Measurements from ENCODE around the gene UHRF2. TPM values are rescaled to one million over a fixed set of nuclear protein-coding genes. Genes with fewer than 3 reads are reported as not detected.
A peak's percentile ranks its signal among the peaks of the same experiment; 100 is the strongest.

The UHRF2 gene
- total RNA-seq, 5 donors from 2014 or later (not counting 1 experiment from before 2014, with no cell fraction given): 92.7 to 125 (median 96.2) TPM

DNA sequence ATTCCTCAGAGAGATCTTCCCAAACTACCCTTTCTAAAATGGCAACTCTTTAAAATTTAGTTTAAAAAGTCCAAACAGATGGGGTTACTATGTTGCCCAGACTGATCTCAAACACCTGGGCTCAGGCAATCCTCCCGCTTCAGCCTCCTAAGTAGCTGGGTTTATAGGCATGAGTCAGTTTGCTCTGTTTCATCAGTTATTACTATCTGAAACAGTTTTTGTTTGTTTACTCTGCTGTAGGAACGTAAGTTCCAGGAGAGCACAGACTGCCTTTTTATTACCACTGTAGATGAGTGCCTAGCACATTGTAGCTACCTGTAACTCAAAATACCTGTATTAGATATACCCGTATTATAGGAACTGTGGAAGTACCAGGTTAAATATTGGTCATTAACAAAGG lies 89.4 kb downstream of the UHRF2 start:
- H3K4me1 Mint-ChIP-seq: no peaks in the 10 kb centered on the region
- ATAC-seq (replicated peaks in 1 of 4): no peak
- no peak for DNase-seq
- no peaks in the 10 kb centered on the region for H3K9me3 Mint-ChIP-seq
- peak overlapping the region in 1 of 2 donors; percentile 7 for H3K27ac Mint-ChIP-seq
- no peaks in the 10 kb centered on the region for H3K27me3 Mint-ChIP-seq
- no peak overlapping the region for H3K4me3 Mint-ChIP-seq
- no peak overlapping the region for H3K4me3 ChIP-seq (ENCODE audit: control insufficient read depth in 1 of 2, extremely low read depth in 1 of 2, low read length in 1 of 2)
- H3K9me3 ChIP-seq: no peaks in the 10 kb centered on the region
- H3K4me1 ChIP-seq (ENCODE audit: control insufficient read depth in 1 of 2, extremely low read depth in 1 of 2, insufficient read depth in 2 of 2, low read length in 2 of 2): no peaks in the 10 kb centered on the region
- H3K27ac ChIP-seq (ENCODE audit: low read length): no peak overlapping the region
- no peaks in the 10 kb centered on the region for H3K27me3 ChIP-seq (replicated peaks in 1 of 2; ENCODE audit: control insufficient read depth in 2 of 2, extremely low read depth in 1 of 2, insufficient read depth in 2 of 2, low read length in 1 of 2)
- ChIA-PET CTCF (no interaction called here), POLR2A (no interaction called here)
- peaks cover 0 to 74% of the 10 kb centered on the region in 2 donors for H3K36me3 ChIP-seq (ENCODE audit: control insufficient read depth in 2 of 2, extremely low read depth in 1 of 2, insufficient read depth in 1 of 2, low read length in 1 of 2)
- H3K36me3 Mint-ChIP-seq: peaks cover 55% of the 10 kb centered on the region
- WGBS (ENCODE audit: insufficient coverage): 100% methylated on average over 1 of the region's 3 CpGs

DNA sequence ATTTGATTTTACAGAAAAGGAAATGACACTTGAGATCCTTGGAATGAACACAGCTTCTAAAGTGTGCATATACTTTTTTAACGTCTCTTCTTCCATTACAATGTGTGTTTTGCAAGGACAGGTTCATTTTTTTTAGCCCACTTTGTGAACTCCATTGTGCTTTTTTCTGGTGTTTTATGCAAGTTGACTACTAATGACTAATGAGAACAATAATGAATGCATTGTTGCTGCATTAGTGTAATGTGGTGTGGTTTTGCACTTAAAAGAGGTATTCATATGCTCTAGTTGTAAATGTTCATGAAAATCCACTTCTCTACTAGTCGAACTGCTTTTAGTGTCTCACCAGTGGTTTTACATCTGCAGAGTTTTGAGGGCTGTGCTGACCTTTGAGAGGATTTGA lies 93.6 kb downstream of the UHRF2 start:
- ATAC-seq (replicated peaks in 1 of 4) (no peak), DNase-seq (no peak)
- no CpG with 5 or more reads among the region's 2 CpGs for whole genome bisulfite sequencing (ENCODE audit: insufficient coverage)
- no peaks in the 10 kb centered on the region for H3K27me3 Mint-ChIP-seq
- Histone ChIP-seq H3K27me3 (replicated peaks in 1 of 2; ENCODE audit: control insufficient read depth in 2 of 2, extremely low read depth in 1 of 2, insufficient read depth in 2 of 2, low read length in 1 of 2) (no peaks in the 10 kb centered on the region), H3K36me3 (ENCODE audit: control insufficient read depth in 2 of 2, extremely low read depth in 1 of 2, insufficient read depth in 1 of 2, low read length in 1 of 2) (peaks cover 0 to 46% of the 10 kb centered on the region in 2 donors), H3K4me3 (ENCODE audit: control insufficient read depth in 1 of 2, extremely low read depth in 1 of 2, low read length in 1 of 2) (no peak overlapping the region), H3K9me3 (no peaks in the 10 kb centered on the region), H3K4me1 (ENCODE audit: control insufficient read depth in 1 of 2, extremely low read depth in 1 of 2, insufficient read depth in 2 of 2, low read length in 2 of 2) (no peaks in the 10 kb centered on the region), H3K27ac (ENCODE audit: low read length) (no peak overlapping the region)
- peaks cover 52% of the 10 kb centered on the region for H3K36me3 Mint-ChIP-seq
- no peaks in the 10 kb centered on the region for H3K4me1 Mint-ChIP-seq
- H3K27ac Mint-ChIP-seq: no peak overlapping the region
- ChIA-PET CTCF (interaction anchor here in 1 of 2 donors (0.6 kb wide), 1 partner anchor 22 kb away, joined by 5 read pairs; no protein-coding TSS in a partner anchor), POLR2A (interaction anchor here in 1 of 2 donors (0.7 kb wide), 1 partner anchor 247 kb away, joined by 3 read pairs; no protein-coding TSS in a partner anchor)
- H3K4me3 Mint-ChIP-seq: no peak overlapping the region
- no peaks in the 10 kb centered on the region for H3K9me3 Mint-ChIP-seq

DNA sequence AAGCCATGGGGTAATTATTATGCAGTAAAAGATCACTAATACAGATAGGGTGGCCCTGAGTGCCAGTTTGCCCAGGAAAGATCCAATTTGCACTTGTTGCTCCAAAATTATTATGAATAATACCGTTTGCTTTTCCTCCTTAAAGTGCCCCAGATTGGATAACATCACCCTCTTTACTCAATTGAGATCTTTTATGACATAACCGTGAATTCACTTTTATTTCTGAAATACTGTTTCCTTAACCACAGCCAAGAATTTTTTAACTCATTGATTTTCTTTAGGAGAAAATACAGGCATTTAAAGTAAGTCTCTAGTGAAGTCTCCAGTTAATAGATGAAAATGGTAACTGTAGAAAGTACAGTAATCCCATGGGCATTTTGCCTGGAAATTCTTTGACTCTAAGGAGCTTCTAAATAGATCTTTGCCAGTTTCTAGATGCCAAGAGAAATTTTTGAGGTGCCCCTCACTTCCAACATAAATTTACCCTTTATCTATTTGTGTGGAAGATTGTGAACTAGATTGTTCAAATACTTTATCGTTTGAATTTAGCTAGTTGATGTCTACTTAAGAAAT lies 99.2 kb downstream of the UHRF2 start:
- Histone ChIP-seq H3K9me3 (no peaks in the 10 kb centered on the region), H3K4me1 (ENCODE audit: control insufficient read depth in 1 of 2, extremely low read depth in 1 of 2, insufficient read depth in 2 of 2, low read length in 2 of 2) (no peaks in the 10 kb centered on the region), H3K36me3 (ENCODE audit: control insufficient read depth in 2 of 2, extremely low read depth in 1 of 2, insufficient read depth in 1 of 2, low read length in 1 of 2) (peaks cover 0 to 6% of the 10 kb centered on the region in 2 donors), H3K27me3 (replicated peaks in 1 of 2; ENCODE audit: control insufficient read depth in 2 of 2, extremely low read depth in 1 of 2, insufficient read depth in 2 of 2, low read length in 1 of 2) (no peaks in the 10 kb centered on the region), H3K27ac (ENCODE audit: low read length) (no peak overlapping the region), H3K4me3 (ENCODE audit: control insufficient read depth in 1 of 2, extremely low read depth in 1 of 2, low read length in 1 of 2) (no peak overlapping the region)
- Mint-ChIP-seq H3K27me3 (no peaks in the 10 kb centered on the region), H3K36me3 (peaks cover 28% of the 10 kb centered on the region), H3K9me3 (peaks cover 0 to 5% (median 0%) of the 10 kb centered on the region in 3 donors), H3K4me3 (no peak overlapping the region), H3K4me1 (no peaks in the 10 kb centered on the region), H3K27ac (no peak overlapping the region)
- ChIA-PET CTCF (interaction anchor here in 1 of 2 donors (0.6 kb wide), 1 partner anchor 162 kb away, joined by 6 read pairs; no protein-coding TSS in a partner anchor), POLR2A (no interaction called here)
- 67% methylated on average over 1 of the region's 3 CpGs for WGBS (ENCODE audit: insufficient coverage)
- DNase-seq (no peak), ATAC-seq (replicated peaks in 1 of 4) (no peak)

DNA sequence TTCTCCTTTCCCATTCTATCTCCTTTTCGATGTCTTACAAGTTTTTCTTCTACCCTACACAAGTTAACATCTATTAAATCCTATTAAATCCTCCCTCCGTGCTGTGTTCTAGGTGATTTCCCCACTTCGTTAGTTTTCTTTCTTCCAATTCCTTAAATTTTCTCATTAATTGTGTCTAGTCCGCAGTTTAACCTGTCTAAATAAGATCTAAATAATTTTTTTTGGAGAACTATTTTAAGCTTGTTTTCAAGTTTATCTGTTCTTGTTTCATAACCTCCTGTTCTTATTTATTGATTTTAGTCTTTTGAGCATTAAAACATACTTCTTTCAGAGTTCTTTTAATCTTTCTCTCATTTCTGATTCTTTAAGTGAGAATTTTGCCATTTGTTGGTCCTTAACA lies 109.3 kb downstream of the UHRF2 start:
- 100% methylated on average over 1 of the region's 4 CpGs for WGBS (ENCODE audit: insufficient coverage)
- no peaks in the 10 kb centered on the region for H3K27me3 ChIP-seq (replicated peaks in 1 of 2; ENCODE audit: control insufficient read depth in 2 of 2, extremely low read depth in 1 of 2, insufficient read depth in 2 of 2, low read length in 1 of 2)
- H3K27ac Mint-ChIP-seq: no peak overlapping the region
- CTCF ChIA-PET: interaction anchor here in 1 of 2 donors (0.6 kb wide), 2 partner anchors 342 to 1552 kb away, joined by 5 to 7 read pairs; no protein-coding TSS in a partner anchor
- no peak overlapping the region for H3K27ac ChIP-seq (ENCODE audit: low read length)
- ATAC-seq (replicated peaks in 1 of 4) (no peak), DNase-seq (no peak)
- no peak overlapping the region for H3K4me3 Mint-ChIP-seq
- H3K4me3 ChIP-seq (ENCODE audit: control insufficient read depth in 1 of 2, extremely low read depth in 1 of 2, low read length in 1 of 2): no peak overlapping the region
- POLR2A ChIA-PET: no interaction called here
- peaks cover 6% of the 10 kb centered on the region for H3K9me3 ChIP-seq
- no peaks in the 10 kb centered on the region for H3K27me3 Mint-ChIP-seq
- H3K36me3 ChIP-seq (ENCODE audit: control insufficient read depth in 2 of 2, extremely low read depth in 1 of 2, insufficient read depth in 1 of 2, low read length in 1 of 2): no peaks in the 10 kb centered on the region
- no peaks in the 10 kb centered on the region for H3K4me1 ChIP-seq (ENCODE audit: control insufficient read depth in 1 of 2, extremely low read depth in 1 of 2, insufficient read depth in 2 of 2, low read length in 2 of 2)
- H3K4me1 Mint-ChIP-seq: no peaks in the 10 kb centered on the region
- peaks cover 47% of the 10 kb centered on the region for H3K36me3 Mint-ChIP-seq
- H3K9me3 Mint-ChIP-seq: peaks cover 0 to 13% (median 12%) of the 10 kb centered on the region in 3 donors

DNA sequence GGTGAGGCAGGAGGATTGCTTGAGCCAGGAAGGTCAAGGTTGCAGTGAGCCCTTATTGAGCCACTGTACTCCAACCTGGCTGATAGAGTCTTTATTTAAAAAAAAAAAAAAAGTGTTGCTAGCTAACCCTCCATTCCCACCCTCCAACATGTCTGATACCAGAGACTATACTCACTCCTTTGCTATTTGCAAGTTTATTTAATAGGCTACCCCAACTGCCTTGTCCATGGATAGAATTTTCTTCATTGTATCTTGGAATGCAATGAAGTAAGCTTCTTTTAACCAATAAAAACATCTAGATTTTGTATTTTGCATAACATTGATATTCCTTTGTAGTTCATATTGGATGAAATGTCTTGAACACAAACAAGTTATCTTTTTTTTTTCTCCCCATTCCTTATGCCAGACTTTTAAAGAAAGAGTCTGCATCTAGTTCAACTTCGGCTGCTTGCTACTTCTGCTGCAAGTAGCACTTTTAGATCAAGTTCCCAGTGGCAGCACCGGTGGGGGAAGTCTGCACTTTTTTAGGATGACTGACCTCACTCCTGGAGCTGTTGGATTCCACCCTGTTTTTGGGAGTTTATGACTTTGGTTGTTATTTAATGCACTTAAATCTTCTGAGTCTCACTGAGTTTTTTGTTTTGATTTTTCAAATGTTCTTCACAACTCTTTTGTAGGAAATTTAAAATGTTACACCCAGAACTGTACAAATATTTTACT lies 112.5 kb downstream of the UHRF2 start:
- H3K27ac ChIP-seq (ENCODE audit: low read length): no peak overlapping the region
- 90% methylated on average over 2 of the region's 2 CpGs for WGBS (ENCODE audit: insufficient coverage)

DNA sequence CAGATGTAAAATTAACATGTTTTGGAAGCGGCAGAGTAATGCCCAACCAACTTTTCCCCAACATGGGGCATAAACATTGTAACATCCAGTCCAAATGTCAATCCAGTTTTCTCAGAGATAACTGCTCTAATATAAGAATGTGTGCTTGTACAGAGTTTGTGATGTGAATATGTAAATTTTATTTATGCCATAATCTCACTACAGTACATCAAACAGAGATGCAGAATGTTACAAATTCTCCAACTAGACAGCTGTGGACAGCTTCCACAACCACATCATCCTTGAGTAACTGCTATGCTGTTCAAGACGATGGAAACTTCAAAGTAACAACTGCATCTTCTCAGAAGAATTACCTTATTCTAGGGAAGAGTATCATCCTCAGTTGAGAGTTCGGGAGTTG lies 122.6 kb downstream of the UHRF2 start:
- CTCF ChIA-PET: no interaction called here
- ATAC-seq (replicated peaks in 1 of 4): no peak
- H3K27ac ChIP-seq (ENCODE audit: low read length): no peak overlapping the region
- no peaks in the 10 kb centered on the region for H3K9me3 ChIP-seq
- no peaks in the 10 kb centered on the region for H3K27me3 ChIP-seq (replicated peaks in 1 of 2; ENCODE audit: control insufficient read depth in 2 of 2, extremely low read depth in 1 of 2, insufficient read depth in 2 of 2, low read length in 1 of 2)
- POLR2A ChIA-PET: no interaction called here
- Mint-ChIP-seq H3K36me3 (no peaks in the 10 kb centered on the region), H3K27me3 (peaks cover 7 to 13% of the 10 kb centered on the region in 2 donors), H3K4me1 (no peaks in the 10 kb centered on the region), H3K4me3 (no peak overlapping the region), H3K27ac (no peak overlapping the region), H3K9me3 (no peaks in the 10 kb centered on the region)
- H3K4me3 ChIP-seq (ENCODE audit: control insufficient read depth in 1 of 2, extremely low read depth in 1 of 2, low read length in 1 of 2): no peak overlapping the region
- 79% methylated on average over 2 of the region's 3 CpGs for WGBS (ENCODE audit: insufficient coverage)
- no peaks in the 10 kb centered on the region for H3K4me1 ChIP-seq (ENCODE audit: control insufficient read depth in 1 of 2, extremely low read depth in 1 of 2, insufficient read depth in 2 of 2, low read length in 2 of 2)
- H3K36me3 ChIP-seq (ENCODE audit: control insufficient read depth in 2 of 2, extremely low read depth in 1 of 2, insufficient read depth in 1 of 2, low read length in 1 of 2): no peaks in the 10 kb centered on the region
- DNase-seq: no peak

More for the DNA sequence above, 112.5 kb downstream of the UHRF2 start:
- Mint-ChIP-seq H3K4me1 (no peaks in the 10 kb centered on the region), H3K36me3 (peaks cover 30% of the 10 kb centered on the region), H3K27ac (peak overlapping the region in 1 of 2 donors; percentile 39), H3K9me3 (peaks cover 0 to 13% (median 12%) of the 10 kb centered on the region in 3 donors), H3K4me3 (no peak overlapping the region), H3K27me3 (no peaks in the 10 kb centered on the region)
- DNase-seq (no peak), ATAC-seq (replicated peaks in 1 of 4) (no peak)
- Histone ChIP-seq H3K27me3 (replicated peaks in 1 of 2; ENCODE audit: control insufficient read depth in 2 of 2, extremely low read depth in 1 of 2, insufficient read depth in 2 of 2, low read length in 1 of 2) (no peaks in the 10 kb centered on the region), H3K4me3 (ENCODE audit: control insufficient read depth in 1 of 2, extremely low read depth in 1 of 2, low read length in 1 of 2) (no peak overlapping the region), H3K4me1 (ENCODE audit: control insufficient read depth in 1 of 2, extremely low read depth in 1 of 2, insufficient read depth in 2 of 2, low read length in 2 of 2) (no peaks in the 10 kb centered on the region), H3K36me3 (ENCODE audit: control insufficient read depth in 2 of 2, extremely low read depth in 1 of 2, insufficient read depth in 1 of 2, low read length in 1 of 2) (no peaks in the 10 kb centered on the region), H3K9me3 (peaks cover 6% of the 10 kb centered on the region)
- CTCF ChIA-PET: interaction anchor here (0.6 to 0.8 kb wide), 4 partner anchors 16 to 761 kb away, joined by 3 to 8 read pairs (median 4); no protein-coding TSS in a partner anchor
- POLR2A ChIA-PET: interaction anchor here in 1 of 2 donors (0.6 kb wide), 1 partner anchor 739 kb away, joined by 4 read pairs; no protein-coding TSS in a partner anchor
